Esophagus squamous epithelium (tissue), 5 donors: ENCODE data around the gene PDIK1L. TPM values are rescaled to one million over a fixed set of nuclear protein-coding genes. Genes with fewer than 3 reads are reported as not detected.

Experiments
- DNase-seq: peaks from one replicate; lab custom pipeline; 2025; lab: John Stamatoyannopoulos, UW
- H3K27ac ChIP-seq, 4 donors: fragments of 200-600 bp; sonication (generic); one replicate each; pipeline ENCODE4 v1.5.1; 2016 to 2019; ENCODE audit warnings: mild to moderate bottlenecking in 1 of 4
- H3K27me3 ChIP-seq, 4 donors: fragments of 200-600 bp; sonication (generic); 1 replicate in 3 of 4; 2 replicates in 1 of 4; pipeline versions ENCODE4 v1.5.1 to v1.6.0; 2017 to 2021; ENCODE audit warnings: antibody characterized with exemption in 1 of 4
- H3K36me3 ChIP-seq, 3 donors: fragments of 200-600 bp; sonication (generic); one replicate each; pipeline ENCODE4 v1.5.1; 2016 to 2019
- H3K4me1 ChIP-seq, 3 donors: fragments of 200-600 bp; sonication (generic); one replicate each; pipeline ENCODE4 v1.5.1; 2017 to 2019
- H3K4me3 ChIP-seq, 4 donors: fragments of 200-600 bp; sonication (generic); 1 replicate in 3 of 4; 2 replicates in 1 of 4; pipeline ENCODE4 v1.5.1; 2016 to 2019; ENCODE audit warnings: mild to moderate bottlenecking in 2 of 4, moderate library complexity in 1 of 4
- H3K9me3 ChIP-seq, 3 donors: fragments of 200-600 bp; sonication (generic); one replicate each; pipeline ENCODE4 v1.5.1; 2016 to 2019
- CTCF ChIP-seq, 6 experiments: fragments of 450-650 bp in 4 of 6; fragments of 200-600 bp in 2 of 6; sonication (generic) in 2 of 6; IDR thresholded peaks; one replicate each; pipeline ENCODE4 v1.5.1; 2016 to 2019; ENCODE audit warnings: antibody characterized with exemption in 6 of 6, mild to moderate bottlenecking in 4 of 6, moderate library complexity in 4 of 6
- POLR2A ChIP-seq, 4 donors: fragments of 450-650 bp; IDR thresholded peaks; one replicate each; pipeline ENCODE4 v1.6.1; 2017; ENCODE audit warnings: antibody characterized with exemption in 4 of 4, mild to moderate bottlenecking in 4 of 4, moderate library complexity in 3 of 4
- whole genome bisulfite sequencing, 2 donors: methylation state at CpG; one replicate each; pipeline ENCODE4 v1.1.5; 2018; 5-methylcytosine and 5-hydroxymethylcytosine counted together
- intact Hi-C: fragments of 100-400 bp; cut with DNase I; formaldehyde crosslinking; loops from one replicate; pipeline ENCODE4 v1.15.0; 2022
- total RNA-seq, 4 donors: library from RNA; depleted of rRNA; stranded (reverse); fragments of >200 nt; gene quantifications; one replicate each; pipeline ENCODE4 v1.1.0, GENCODE V29; 2016
- donor health status: DM: yes; HTN: yes; CAD: no.

Gene PDIK1L
- total RNA-seq, 4 donors from 2014 or later: 5.6 to 14.0 (median 8.3) TPM

DNA sequence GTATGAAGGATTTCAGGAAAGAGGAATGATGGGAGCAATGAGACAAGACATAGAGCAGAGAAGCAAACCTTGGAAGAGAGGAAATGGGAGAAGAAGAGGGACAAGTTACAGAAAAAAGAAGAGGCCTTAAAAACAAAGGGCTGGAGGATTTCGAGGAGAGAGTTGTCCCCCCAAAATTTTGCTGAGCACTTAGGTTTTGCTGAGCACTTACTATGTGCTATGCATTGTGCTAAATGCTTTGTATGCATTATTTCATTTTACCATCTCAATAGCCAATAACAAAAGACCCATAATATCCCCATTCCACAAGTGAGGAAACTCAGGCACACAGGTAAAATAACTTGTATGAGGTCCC lies 41.7 kb upstream of the PDIK1L start:
- no peak for DNase-seq
- Histone ChIP-seq H3K36me3 (no peaks in the 10 kb centered on the region), H3K27me3 (peaks cover 0 to 85% (median 0%) of the 10 kb centered on the region in 4 donors), H3K27ac (no peak overlapping the region), H3K9me3 (no peaks in the 10 kb centered on the region), H3K4me3 (no peak overlapping the region), H3K4me1 (no peaks in the 10 kb centered on the region)
- intact Hi-C loops: no loop called here
- 58 to 72% methylated on average over 1 of the region's 1 CpG for WGBS, 2 donors
- TF ChIP-seq CTCF (IDR thresholded peaks at IDR 0.05) (no peak), POLR2A (IDR thresholded peaks at IDR 0.05) (no peak)

DNA sequence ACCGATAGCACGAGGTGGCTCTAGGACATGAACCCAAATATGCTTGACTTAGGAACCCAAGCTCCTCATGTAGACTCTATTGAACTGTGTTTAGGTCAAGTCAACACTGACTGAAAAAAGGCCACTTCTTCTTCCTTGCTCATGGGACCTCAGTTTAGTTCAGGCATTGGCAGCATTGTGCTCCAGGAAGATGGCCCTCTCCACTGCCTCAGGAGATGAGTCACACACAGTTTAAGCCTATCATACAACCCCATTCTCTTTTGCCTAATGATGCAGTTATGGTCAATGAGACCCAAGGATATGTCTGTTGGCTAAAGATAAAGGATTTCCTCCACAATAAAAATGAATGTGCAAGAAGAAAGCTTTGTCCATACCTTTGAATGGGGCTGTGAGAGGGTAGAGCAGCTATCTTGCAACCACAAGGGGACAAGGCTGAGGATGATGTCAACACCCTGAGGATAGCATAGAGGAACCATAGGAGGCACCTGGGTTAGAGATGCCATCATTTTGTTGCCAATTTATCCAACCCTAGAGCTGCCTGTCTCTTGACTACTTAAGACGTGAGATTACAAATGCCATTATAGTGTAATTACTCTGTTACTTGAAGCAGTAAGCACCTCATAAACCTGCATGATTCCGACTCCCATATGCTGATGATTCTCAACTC lies 41.2 kb upstream of the PDIK1L start:
- DNase-seq: no peak
- Histone ChIP-seq H3K4me1 (no peaks in the 10 kb centered on the region), H3K27ac (no peak overlapping the region), H3K27me3 (peaks cover 0 to 86% (median 0%) of the 10 kb centered on the region in 4 donors), H3K9me3 (no peaks in the 10 kb centered on the region), H3K36me3 (no peaks in the 10 kb centered on the region), H3K4me3 (no peak overlapping the region)
- WGBS, 2 donors: 82 to 94% methylated on average over 4 of the region's 4 CpGs
- TF ChIP-seq POLR2A (IDR thresholded peaks at IDR 0.05): no peak
- no peak for TF ChIP-seq CTCF (IDR thresholded peaks at IDR 0.05)
- intact Hi-C loops: no loop called here

DNA sequence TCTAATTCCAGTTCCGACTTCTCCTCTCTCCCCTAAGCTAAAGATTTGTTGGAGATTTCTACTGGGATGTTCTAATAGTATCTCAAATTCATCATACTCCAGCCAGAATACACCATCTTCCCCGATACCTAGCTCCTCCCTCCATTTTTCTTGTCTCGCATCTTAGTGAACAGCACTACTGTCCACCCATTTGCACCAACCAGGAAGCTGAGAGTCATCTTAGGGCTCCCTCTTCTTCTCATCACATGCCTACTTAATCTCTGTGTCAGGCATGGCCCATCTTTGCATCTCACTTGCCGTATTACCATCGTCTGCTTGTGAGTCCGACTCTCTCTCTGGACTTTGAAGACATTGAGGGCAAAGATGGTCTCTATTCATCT lies 40.7 kb upstream of the PDIK1L start:
- Histone ChIP-seq H3K4me1 (no peaks in the 10 kb centered on the region), H3K4me3 (no peak overlapping the region), H3K27ac (no peak overlapping the region), H3K36me3 (no peaks in the 10 kb centered on the region), H3K27me3 (peaks cover 0 to 86% (median 0%) of the 10 kb centered on the region in 4 donors), H3K9me3 (no peaks in the 10 kb centered on the region)
- no peak for DNase-seq
- intact Hi-C loops: no loop called here
- WGBS, 2 donors: 91 to 95% methylated on average over 6 of the region's 6 CpGs
- TF ChIP-seq POLR2A (IDR thresholded peaks at IDR 0.05): no peak
- TF ChIP-seq CTCF (IDR thresholded peaks at IDR 0.05): no peak

- Histone ChIP-seq H3K4me1 (no peaks in the 10 kb centered on the region), H3K27me3 (peaks cover 0 to 82% (median 0%) of the 10 kb centered on the region in 4 donors), H3K27ac (no peak overlapping the region), H3K36me3 (no peaks in the 10 kb centered on the region), H3K9me3 (no peaks in the 10 kb centered on the region), H3K4me3 (no peak overlapping the region)
- DNase-seq: no peak
- intact Hi-C loops: no loop called here
- 38 to 53% methylated on average over 5 to 6 of the region's 6 CpGs for WGBS, 2 donors
- TF ChIP-seq CTCF (IDR thresholded peaks at IDR 0.05) (no peak), POLR2A (IDR thresholded peaks at IDR 0.05) (no peak)
Observed at GRCh38 chr1:26072305-26072704, 39.3 kb upstream of the PDIK1L start.

GRCh38 chr1:26075421-26076144 lies 36.0 kb upstream of the PDIK1L start:
- no peaks in the 10 kb centered on the region for H3K36me3 ChIP-seq
- H3K9me3 ChIP-seq: no peaks in the 10 kb centered on the region
- no peak for DNase-seq
- 40 to 50% methylated on average over 1 to 2 of the region's 3 CpGs for WGBS, 2 donors
- H3K4me1 ChIP-seq: peaks cover 0 to 7% (median 0%) of the 10 kb centered on the region in 3 donors
- H3K27me3 ChIP-seq: peaks cover 0 to 52% (median 0%) of the 10 kb centered on the region in 4 donors
- intact Hi-C loops: no loop called here
- H3K4me3 ChIP-seq: no peak overlapping the region
- H3K27ac ChIP-seq: no peak overlapping the region
- TF ChIP-seq POLR2A (IDR thresholded peaks at IDR 0.05) (no peak), CTCF (IDR thresholded peaks at IDR 0.05) (no peak)
